SU-DHL-6 (cell line): ENCODE results near the gene BTG1.

Source experiments
- H2AFZ ChIP-seq: fragments of 200-600 bp; sonication (generic); 2 replicates; pipeline ENCODE4 v1.6.1; 2014; ENCODE audit warnings: low read depth, mild to moderate bottlenecking, moderate library complexity, mixed read lengths, antibody characterized with exemption, low read length; ENCODE audit not compliant: severe bottlenecking
- H3F3A ChIP-seq: fragments of 200-600 bp; shearing (Covaris generic); 2 replicates; pipeline ENCODE4 v1.6.0; 2016; ENCODE audit warnings: antibody characterized with exemption, mild to moderate bottlenecking; ENCODE audit not compliant: insufficient read depth
- H3K27ac ChIP-seq: fragments of 200-600 bp; sonication (generic); 2 replicates; pipeline ENCODE4 v1.5.1; 2016; ENCODE audit warnings: low read depth, mild to moderate bottlenecking, low read length, moderate library complexity, mixed read lengths
- H3K27me3 ChIP-seq: fragments of 200-600 bp; sonication (generic), shearing (Covaris generic); 2 replicates; pipeline ENCODE4 v1.6.0; 2014; ENCODE audit warnings: mild to moderate bottlenecking, low read length
- H3K36me3 ChIP-seq: fragments of 200-600 bp; sonication (generic); 2 replicates; pipeline ENCODE4 v1.6.1; 2014; ENCODE audit warnings: mild to moderate bottlenecking, low read length, mixed read lengths
- H3K4me2 ChIP-seq: fragments of 300-600, 200-600 bp; shearing (Covaris generic), sonication (generic); 2 replicates; pipeline ENCODE4 v1.6.0; 2014; ENCODE audit warnings: low read length, low read depth, mild to moderate bottlenecking; ENCODE audit not compliant: poor library complexity, severe bottlenecking
- H3K4me3 ChIP-seq: fragments of 200-600 bp; sonication (generic); 2 replicates; pipeline ENCODE4 v1.5.1; 2014; ENCODE audit warnings: antibody characterized with exemption, low read length, mild to moderate bottlenecking, mixed read lengths; ENCODE audit not compliant: insufficient read depth, poor library complexity, severe bottlenecking
- H3K79me2 ChIP-seq: fragments of 200-600 bp; sonication (generic); 2 replicates; pipeline ENCODE4 v1.6.1; 2014; ENCODE audit warnings: mild to moderate bottlenecking, low read length, moderate library complexity; ENCODE audit not compliant: insufficient read depth
- H3K9ac ChIP-seq: fragments of 200-600 bp; sonication (generic); 2 replicates; pipeline ENCODE4 v1.7.0; 2014; ENCODE audit warnings: mild to moderate bottlenecking, low read length
- H3K9me2 ChIP-seq: fragments of 200-600 bp; sonication (generic); replicated peaks from 2 replicates; pipeline ENCODE4 v1.6.1; 2014; ENCODE audit warnings: low read length; ENCODE audit not compliant: insufficient read depth
- H3K9me3 ChIP-seq: fragments of 200-600 bp; sonication (generic); 2 replicates; pipeline ENCODE4 v1.6.1; 2014; ENCODE audit warnings: low read length, mixed read lengths; ENCODE audit not compliant: insufficient read depth
- H4K20me1 ChIP-seq: fragments of 200-600 bp; sonication (generic); 2 replicates; pipeline ENCODE4 v1.6.1; 2014; ENCODE audit warnings: low read depth, mild to moderate bottlenecking, antibody characterized with exemption, low read length, moderate library complexity, mixed read lengths
- EZH2phosphoT487 ChIP-seq: fragments of 200-600 bp; sonication (generic), shearing (Covaris generic); conservative IDR thresholded peaks from 2 replicates; pipeline ENCODE4 v1.6.1; 2018; ENCODE audit warnings: mild to moderate bottlenecking, antibody characterized with exemption, low read length, moderate library complexity, mixed read lengths
- TF ChIP-seq, protein P1 (sequence below): fragments of 200-600 bp; sonication (generic); IDR thresholded peaks from one replicate; pipeline ENCODE4 v1.5.1; 2017; ENCODE audit warnings: antibody characterized with exemption, mild to moderate bottlenecking, low read length, moderate library complexity; ENCODE audit not compliant: insufficient read depth, poor library complexity, severe bottlenecking

Gene BTG1

DNA sequence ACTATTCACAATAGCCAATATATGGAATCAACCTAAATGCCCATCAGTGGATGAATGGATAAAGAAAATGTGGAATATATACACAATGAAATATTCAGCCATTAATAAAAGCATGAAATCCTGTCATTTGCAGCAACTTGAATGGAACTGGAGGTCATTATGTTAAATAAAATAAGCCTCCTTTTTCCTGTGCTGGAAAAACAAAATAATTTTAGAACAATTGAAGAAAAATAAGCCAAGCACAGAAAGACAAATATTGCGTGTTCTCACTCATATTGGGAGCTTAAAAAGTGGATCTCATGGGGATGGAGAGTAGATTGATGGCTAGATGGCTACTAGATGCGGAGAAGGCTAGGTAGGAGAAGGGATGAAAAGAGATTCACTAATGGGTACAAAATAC is 6.3 kb upstream of the BTG1 start:
- H3K79me2 ChIP-seq: no peaks in the 10 kb centered on the region
- H2AFZ ChIP-seq: no peak overlapping the region
- no peaks in the 10 kb centered on the region for H3K9me2 ChIP-seq
- H3K36me3 ChIP-seq: no peaks in the 10 kb centered on the region
- no peaks in the 10 kb centered on the region for H4K20me1 ChIP-seq
- no peak overlapping the region for H3K4me2 ChIP-seq
- H3K27ac ChIP-seq: no peak overlapping the region
- no peak overlapping the region for H3K4me3 ChIP-seq
- no peaks in the 10 kb centered on the region for H3K27me3 ChIP-seq
- no peaks in the 10 kb centered on the region for H3K9me3 ChIP-seq
- TF ChIP-seq EZH2phosphoT487: no peak
- TF ChIP-seq, protein P1, sequence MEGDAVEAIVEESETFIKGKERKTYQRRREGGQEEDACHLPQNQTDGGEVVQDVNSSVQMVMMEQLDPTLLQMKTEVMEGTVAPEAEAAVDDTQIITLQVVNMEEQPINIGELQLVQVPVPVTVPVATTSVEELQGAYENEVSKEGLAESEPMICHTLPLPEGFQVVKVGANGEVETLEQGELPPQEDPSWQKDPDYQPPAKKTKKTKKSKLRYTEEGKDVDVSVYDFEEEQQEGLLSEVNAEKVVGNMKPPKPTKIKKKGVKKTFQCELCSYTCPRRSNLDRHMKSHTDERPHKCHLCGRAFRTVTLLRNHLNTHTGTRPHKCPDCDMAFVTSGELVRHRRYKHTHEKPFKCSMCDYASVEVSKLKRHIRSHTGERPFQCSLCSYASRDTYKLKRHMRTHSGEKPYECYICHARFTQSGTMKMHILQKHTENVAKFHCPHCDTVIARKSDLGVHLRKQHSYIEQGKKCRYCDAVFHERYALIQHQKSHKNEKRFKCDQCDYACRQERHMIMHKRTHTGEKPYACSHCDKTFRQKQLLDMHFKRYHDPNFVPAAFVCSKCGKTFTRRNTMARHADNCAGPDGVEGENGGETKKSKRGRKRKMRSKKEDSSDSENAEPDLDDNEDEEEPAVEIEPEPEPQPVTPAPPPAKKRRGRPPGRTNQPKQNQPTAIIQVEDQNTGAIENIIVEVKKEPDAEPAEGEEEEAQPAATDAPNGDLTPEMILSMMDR: no peak
- H3F3A ChIP-seq: no peaks in the 10 kb centered on the region; the same call in 1 of the 2 replicates
- H3K9ac ChIP-seq: no peak overlapping the region

DNA sequence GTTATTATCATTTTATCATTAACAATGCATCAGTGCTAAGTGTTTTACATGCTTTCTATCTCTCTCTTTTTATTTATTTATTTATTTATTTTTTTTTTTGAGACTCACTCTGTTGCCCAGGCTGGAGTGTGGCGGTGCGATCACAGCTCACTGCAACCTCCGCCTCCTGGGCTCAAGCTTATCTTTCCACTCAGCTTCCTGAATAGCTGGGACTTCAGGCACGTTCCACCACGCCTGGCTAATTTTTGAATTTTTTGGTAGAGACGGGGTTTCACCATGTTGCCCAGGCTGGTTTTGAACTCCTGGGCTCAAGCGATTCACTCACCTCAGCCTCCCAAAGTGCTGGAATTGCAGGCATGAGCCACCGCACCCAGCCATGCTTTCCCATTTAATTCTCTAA is 3.9 kb upstream of the BTG1 start:
- H3K9me3 ChIP-seq: no peaks in the 10 kb centered on the region
- H3K27ac ChIP-seq: no peak overlapping the region
- H3K36me3 ChIP-seq: no peaks in the 10 kb centered on the region
- no peaks in the 10 kb centered on the region for H3K9me2 ChIP-seq
- TF ChIP-seq EZH2phosphoT487: no peak
- TF ChIP-seq, protein P1: no peak
- peaks cover 14% of the 10 kb centered on the region for H3K79me2 ChIP-seq
- no peak overlapping the region for H3K4me2 ChIP-seq
- H3K27me3 ChIP-seq: no peaks in the 10 kb centered on the region
- H3F3A ChIP-seq: no peaks in the 10 kb centered on the region
- H3K9ac ChIP-seq: no peak overlapping the region
- H3K4me3 ChIP-seq: no peak overlapping the region
- H4K20me1 ChIP-seq: peaks cover 2% of the 10 kb centered on the region; the same call in 1 of the 2 replicates
- no peak overlapping the region for H2AFZ ChIP-seq

DNA sequence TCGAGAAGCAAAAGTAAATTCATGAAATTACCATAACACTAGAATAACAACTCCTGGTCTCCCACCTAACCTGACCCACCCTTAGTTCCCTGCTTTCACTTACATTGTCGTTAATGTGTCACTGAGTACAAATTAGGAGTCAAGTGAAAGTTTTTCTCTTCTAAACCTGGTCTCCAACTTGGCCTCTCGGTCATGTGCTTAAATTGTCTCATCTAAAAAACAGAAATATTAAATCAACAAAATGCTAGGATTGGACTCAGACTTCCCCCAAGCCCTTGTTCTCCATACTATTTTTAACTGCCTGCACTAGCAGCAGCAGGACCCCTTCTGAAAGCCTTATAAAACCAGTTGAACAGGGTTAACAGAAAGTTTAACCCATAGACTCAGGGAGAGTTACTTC is 1.8 kb upstream of the BTG1 start:
- no peak for TF ChIP-seq EZH2phosphoT487
- TF ChIP-seq, protein P1: no peak
- H3K9me3 ChIP-seq: no peaks in the 10 kb centered on the region
- no peaks in the 10 kb centered on the region for H3K27me3 ChIP-seq
- H3K36me3 ChIP-seq: peaks cover 11% of the 10 kb centered on the region
- H3K79me2 ChIP-seq: peaks cover 35% of the 10 kb centered on the region
- H3F3A ChIP-seq: peaks cover 14% of the 10 kb centered on the region
- H3K4me3 ChIP-seq: peak overlapping the region; percentile 90
- no peak overlapping the region for H3K27ac ChIP-seq
- peaks cover 13% of the 10 kb centered on the region; the same call in 1 of the 2 replicates for H4K20me1 ChIP-seq
- peak overlapping the region; percentile 86 for H3K9ac ChIP-seq
- H3K4me2 ChIP-seq: peak overlapping the region; percentile 81
- H3K9me2 ChIP-seq: no peaks in the 10 kb centered on the region
- H2AFZ ChIP-seq: no peak overlapping the region
